ENCODE measurements around the gene BCAR1.
"Not testable (repeated sequence)": the region's sequence is repeated elsewhere in the genome, so short reads cannot be mapped to it uniquely, and the experiment has no call there.

BCAR1 gene

GRCh38 chr16:75271441-75272096 lies 20.1 kb upstream of the BCAR1 start:
- no peak for DNase-seq (ENCODE audit: low spot score)

DNA sequence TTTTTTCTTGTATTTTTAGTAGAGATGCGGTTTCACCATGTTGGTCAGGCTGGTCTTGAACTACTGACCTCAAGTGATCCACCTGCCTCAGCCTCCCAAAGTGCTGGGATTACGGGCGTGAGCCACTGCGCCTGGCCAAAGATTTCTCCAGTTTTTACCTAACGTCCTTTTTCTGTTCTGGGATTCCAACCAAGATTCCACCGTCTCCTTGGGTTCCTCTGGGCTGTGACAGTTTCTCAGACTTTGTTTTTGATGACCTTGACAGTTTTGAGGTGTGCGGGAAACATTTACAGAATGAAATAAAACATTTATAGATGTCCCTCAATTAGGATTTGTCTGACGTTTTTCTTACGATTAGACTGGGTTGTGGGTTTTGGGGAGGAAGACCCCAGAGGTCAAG lies 17.9 kb upstream of the BCAR1 start:
- not testable (repeated sequence) for DNase-seq (ENCODE audit: low spot score)

- DNase-seq (ENCODE audit: low spot score) = no peak
Observed at GRCh38 chr16:75267631-75268264, 16.3 kb upstream of the BCAR1 start.

DNA sequence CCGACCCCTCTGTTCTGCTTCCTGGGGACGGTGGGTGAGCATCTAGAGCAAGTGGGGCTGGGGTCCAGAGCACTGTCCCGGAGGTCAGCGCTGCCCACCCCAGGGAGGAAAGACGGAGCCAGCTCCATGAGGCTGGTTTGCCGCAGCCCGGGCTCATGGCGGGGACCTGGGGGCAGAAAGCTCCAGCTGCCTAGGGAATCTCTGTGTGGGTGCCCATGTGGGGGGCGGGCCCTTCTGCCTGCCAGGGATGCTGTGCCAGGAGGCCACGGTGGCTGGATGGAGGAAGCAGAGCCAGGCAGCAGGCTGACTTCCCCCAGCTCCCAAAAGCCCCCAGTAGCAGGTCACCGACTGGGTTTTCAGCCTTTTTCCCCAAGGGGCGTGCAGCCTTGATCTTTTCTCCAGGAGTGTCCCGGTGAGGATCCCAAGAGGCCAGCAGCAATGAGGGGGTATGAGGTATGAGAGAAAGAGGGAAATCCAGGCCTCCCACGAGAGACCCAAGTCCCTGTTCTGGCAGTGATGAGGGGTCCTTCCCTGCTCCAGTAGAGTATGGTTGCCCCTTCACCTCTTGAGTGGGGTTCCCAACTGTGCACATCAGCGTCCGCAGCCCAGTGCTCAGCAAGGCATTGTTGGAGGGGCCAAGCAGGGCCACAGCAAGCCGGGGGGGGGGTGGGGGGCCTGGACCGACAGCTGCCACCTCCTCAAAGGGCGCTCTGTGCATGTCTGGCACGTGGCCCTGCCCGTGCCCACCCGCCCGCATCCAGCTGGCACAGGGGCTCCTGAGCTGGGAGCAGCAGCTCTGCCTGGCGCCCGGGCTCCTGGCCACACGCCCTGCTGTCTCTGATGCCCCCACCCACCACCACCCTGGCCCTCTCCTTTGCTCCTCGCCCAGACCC lies 15.6 kb upstream of the BCAR1 start:
- DNase-seq (ENCODE audit: low spot score) = no peak

DNA sequence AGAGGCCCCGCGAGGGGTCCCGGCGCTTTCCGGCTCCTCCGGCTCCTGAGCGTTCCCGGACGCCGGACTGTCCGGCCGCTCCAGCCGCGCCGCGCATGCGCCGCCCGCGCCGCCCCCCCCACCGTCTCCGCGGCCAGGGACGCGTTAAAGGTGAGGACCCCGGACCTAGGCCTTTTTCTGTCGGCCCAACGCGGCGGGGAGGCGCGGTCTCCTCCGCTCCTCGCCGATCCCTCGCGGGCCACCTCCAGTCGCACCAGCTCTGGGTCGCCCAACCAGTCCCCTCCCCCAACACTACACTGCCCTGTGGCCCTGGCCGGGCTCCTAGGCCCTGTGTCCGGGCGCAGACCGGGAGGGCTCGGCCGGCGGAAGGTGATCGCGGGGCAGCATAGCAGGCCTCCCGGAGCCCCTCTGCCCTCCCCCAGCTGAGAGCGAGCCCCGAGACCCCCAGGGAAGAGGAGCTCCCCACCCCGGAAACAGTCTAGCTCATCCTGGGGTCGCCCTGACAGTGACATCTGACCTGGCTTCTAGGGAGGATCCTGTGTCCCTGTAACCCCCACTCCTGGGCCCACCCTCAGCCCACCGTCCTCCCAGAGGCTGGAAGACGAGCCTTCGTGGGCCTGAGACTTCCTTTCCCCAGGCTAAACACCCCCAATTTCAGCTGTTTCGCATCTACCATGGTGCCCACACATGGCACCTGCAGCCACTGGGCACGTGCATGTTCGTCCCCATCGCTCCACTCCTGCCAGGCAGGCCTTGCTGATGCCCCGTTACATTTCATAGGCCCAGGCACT lies 14.7 kb upstream of the BCAR1 start:
- DNase-seq (ENCODE audit: low spot score) = peak; percentile 73

DNA sequence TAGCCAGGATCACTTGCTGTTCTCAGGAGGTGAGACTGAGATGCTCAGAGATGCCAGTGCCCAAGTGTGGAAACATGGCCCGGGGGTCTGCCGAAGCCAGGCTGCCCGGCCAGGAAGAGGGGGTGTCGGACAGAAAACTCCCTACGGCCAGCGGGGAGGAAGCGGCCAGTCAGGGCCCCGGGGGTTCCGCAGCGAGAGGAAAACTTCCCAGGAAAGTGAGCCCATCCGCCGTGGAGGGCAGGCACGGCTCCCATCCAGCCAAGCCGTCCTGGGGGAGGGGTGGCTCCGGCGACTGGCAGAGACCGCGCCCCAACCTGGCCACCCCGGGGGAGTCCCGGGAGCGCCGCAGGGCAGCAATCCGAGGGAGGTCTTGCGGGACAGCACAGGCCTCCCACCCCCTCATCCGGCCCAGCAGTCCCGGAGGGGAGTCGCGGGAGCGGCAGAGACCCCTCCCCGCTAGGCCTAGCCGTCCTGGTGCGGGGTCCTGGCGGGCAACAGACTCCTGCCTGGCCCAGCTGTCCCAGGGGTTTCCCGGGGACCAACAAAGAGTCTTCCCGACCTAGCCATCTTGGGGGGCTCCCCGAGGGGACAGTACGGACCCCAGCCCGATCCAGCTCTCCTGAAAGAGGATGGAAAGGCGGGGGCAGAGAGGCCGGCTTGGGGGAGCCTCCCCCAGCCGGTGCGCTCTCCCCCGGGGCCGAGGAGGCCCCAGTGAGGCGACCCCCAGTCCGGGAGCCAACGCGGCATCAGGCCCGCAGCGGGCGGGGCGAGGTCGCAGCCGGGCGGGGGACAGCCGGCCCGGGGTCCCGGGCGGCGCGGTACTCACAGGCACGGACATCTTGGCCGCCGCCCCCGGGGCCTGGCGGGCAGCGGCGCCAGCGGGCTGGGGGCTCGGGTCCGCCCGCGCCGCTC lies 13.8 kb upstream of the BCAR1 start:
- DNase-seq (ENCODE audit: low spot score) = no peak

DNA sequence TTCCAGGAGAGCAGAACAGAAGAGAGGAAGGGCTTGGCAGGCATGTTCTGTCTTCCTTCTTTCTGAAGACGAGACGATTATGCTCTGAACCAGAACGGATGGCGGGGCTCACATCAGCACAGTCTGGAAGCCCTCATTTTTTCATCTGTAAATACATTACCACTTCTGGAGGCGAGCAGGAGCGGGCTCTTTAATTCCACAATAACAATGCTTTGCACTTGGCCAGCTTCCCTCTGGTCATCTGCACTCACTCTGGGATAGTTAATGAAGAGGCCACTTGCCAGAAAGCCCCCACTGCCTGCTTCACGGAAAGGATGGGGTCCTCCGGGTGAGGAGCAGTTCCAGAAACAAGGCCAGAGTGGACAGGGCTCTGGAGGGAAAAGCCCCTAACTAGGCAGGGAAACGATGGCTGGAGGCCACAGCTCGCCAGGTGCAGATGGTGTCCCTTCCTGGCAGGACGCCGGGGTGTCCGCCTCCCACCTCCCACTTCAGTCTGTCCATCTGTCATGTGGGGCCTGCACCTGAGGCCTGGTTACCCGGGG lies 13.1 kb upstream of the BCAR1 start:
- DNase-seq (ENCODE audit: low spot score) = no peak

DNA sequence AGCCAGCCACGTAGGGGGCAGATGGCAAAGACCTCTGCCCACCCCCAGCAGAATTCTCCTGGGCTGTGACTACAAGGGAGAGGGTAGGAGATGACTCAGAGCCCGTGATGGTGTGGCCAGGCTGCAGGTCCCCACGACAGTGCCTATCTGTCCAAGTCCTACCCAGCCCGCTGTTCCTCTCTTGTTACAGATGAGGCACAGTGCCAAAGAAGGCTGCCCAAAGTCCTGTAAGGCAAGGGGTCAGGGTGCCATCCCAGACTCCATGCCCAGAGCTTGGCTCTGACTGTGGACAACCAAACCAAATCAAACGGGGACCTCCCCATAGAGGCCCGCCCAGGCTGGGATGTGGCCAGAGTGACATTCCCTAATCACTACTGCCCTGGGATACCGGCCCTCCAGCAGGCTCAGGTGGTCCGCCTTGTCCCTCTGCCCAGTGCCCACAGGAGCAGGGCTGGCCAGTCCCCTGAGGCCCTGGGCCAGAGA lies 12.6 kb upstream of the BCAR1 start:
- no peak for DNase-seq (ENCODE audit: low spot score)

DNA sequence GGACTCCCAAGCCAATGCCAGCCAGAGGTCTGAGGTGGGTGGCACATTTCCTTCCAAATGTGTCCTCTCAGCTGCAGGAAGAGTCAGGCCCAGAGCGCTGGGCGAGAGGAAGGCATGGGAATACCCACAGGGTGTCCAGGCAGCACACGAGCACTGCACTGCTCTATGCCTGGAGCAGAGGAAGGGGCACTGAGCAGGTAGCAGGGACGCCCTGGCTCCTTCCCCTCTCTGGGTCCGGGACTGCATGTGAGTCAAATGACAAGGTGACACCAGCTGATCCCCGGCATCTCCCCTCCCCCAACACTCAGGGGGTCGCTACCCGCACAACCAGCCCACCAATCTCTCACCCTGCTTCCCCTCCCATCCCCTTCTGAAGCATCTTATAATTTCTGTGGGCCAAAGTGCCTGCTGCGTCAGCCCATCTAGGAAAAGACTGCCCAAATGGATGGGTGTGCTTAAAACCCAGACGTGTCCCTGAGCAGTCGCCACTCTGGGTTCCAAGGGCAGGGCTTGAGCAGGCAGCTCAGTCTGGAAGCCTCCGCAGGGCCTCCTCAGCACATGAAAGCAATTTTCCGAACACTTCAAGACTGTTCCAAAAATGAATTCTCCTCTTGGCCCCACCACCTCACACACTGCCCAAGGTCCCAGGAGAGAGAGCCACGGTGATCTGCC lies 12.0 kb upstream of the BCAR1 start:
- no peak for DNase-seq (ENCODE audit: low spot score)

DNA sequence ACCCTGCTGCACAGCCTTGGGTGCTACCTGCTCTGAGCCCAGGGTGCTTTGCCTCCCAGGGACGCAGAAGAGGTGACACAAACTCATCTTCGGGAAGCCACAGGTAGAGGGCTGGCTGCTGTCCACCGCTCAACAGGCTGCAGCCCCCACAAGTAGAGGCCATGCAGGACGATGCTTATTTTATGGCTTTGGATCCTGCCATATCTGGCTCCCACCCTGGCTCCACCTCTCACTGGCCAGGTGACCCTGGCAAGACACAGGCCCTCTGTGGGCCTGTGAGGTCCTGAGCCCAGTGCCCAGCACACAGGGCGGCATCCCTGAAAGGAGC lies 11.3 kb upstream of the BCAR1 start:
- DNase-seq (ENCODE audit: low spot score) = no peak

DNA sequence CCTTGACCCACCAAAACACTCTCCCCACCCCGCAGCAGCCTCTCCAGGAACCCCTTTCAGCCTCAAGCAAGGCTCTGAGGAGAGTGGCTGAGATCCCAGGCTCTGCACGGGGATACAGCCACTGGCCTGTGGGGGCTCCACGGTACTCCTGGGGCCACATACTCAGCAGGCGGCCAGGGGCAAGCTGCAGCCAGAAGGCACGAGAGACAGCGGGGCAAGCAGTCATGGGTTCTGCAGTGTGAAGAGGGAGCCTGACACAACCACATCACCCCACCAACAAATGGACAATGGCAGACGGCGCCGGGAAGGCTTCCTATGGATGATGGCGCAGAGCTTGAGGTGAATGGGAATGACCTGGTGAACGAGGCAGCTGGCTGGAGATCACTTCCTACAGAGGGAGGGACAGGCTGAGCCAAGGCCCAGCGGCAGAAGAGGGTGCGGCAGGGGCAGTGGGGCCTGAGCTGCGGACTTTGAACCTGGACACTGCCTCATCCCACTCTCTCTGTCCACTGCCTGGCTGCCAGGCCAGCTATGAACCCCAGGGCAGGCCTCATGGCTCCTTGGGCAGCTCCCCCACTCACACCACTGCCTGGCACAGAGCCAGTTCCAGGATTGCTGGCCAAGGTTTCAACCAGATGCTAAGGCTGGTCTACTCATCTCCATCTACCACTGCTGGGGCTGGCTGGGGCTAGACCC lies 10.8 kb upstream of the BCAR1 start:
- no peak for DNase-seq (ENCODE audit: low spot score)

DNA sequence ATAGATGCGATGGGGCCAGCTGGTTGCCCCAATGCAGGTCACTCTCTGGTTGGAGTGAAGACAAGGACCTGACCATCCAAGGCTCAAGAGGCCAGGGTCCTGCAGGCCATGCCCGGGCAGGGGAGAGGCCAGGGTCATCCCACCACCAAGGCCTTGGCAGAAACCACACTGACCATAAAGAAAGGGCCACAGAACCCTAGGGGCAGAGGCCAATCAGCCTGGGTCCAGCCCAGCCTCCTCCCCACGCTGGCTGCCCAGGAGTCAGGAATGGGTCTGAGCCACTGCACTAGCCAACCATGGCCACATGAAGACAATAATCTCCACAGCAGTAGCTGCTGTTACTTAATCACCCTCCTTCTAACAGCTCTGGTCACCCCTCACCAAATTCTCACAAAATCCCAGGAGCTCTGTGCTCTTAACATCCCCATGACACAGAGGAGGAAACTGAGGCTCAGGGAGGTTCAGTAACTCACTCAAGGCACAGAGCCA lies 10.2 kb upstream of the BCAR1 start:
- no peak for DNase-seq (ENCODE audit: low spot score)

DNA sequence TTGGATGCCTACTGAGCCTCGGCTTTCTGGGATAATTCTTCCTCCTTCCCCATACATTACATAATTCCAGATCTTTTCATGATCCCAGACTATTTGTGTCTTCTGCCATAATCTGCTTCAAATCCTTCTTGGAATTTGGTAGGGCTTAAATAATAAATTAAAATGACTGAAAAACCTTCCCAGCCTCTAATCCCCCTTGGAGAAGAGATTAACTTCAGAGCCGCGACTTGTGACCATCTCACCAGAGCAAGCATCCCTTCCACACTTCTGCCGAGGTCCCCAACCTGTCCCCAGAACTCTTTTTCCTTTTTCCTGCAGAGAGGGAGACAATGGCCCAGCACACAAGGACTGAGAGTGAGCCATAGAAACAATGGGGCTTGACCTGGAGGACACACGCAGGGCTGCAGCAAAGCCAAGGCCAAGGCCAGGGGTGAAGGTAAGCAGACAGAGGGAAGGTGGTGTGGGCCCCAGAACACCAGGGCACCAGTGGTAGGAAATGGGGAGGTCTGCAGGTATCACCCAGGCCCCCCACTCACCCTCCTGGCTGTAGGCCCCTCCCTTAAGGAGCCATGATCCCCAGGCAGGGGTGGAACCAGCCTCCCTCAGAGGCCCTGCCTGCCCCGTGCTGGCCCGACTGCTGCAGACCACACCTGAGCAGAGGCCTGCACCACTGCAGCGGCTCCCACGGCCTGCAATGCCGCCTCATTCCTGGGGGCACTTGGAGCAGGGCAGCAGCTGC lies 9.6 kb upstream of the BCAR1 start:
- DNase-seq (ENCODE audit: low spot score) = no peak

DNA sequence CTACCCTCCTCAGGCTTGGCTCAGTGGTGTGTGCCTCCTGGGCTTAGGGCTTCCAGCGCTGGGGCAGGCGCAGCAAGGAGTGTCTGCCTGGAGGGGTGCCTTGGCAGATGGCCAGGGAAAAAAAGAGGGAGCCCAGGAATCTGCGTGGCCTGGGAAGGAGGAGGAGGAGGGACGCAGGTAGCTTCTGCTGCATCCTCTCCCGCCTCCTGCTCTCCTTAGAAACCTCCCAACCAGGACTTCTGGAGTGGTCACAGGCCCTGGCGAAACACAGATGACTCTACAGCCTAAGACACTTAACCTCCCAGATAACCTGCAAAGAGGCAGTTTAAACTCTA lies 7.3 kb upstream of the BCAR1 start:
- DNase-seq (ENCODE audit: low spot score) = no peak

- DNase-seq (ENCODE audit: low spot score) = no peak
Observed at GRCh38 chr16:75257886-75258806, 6.7 kb upstream of the BCAR1 start.

GRCh38 chr16:75256696-75257343 lies 5.4 kb upstream of the BCAR1 start:
- no peak for DNase-seq (ENCODE audit: low spot score)

DNA sequence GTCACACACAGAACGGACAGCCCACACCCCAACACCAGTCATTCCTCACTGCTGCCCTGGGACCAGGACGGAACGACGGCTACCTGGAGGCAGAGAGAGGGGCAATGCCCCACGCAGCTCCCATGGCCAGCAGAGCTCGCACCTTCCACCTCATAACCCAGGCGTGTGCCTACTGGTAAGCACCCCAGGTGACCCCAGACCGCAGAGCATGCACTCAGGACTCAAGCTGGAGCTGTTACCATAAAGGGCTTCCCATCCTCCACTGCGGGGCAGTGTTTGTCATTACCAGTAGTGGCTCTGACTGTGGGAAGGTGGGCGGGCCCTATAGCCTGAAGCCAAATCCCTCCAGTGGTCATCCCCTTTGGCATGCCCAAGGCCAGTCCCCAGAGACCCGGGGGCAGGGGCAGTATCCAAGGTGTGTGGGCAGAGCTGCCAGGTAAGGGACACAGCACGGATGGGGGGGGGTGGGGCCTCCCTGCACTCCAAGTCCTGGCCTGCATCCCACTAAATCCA lies 4.7 kb upstream of the BCAR1 start:
- no peak for DNase-seq (ENCODE audit: low spot score)
